SK-N-MC (cell line): ENCODE measurements around the gene FAM114A1.
"Not testable (repeated sequence)": the region's sequence is repeated elsewhere in the genome, so short reads cannot be mapped to it uniquely, and the experiment has no call there.

Experiments
- DNase-seq: peaks from one replicate; pipeline ENCODE4 v3.0.0-alpha.2; 2011; ENCODE audit warnings: low read depth, low spot score
- H3K27ac ChIP-seq: fragments of 200-600 bp; sonication (generic); 2 replicates; pipeline ENCODE4 v1.5.1; 2016; ENCODE audit warnings: mixed run types
- H3K36me3 ChIP-seq: fragments of 200-600 bp; sonication (generic); 2 replicates; pipeline ENCODE4 v1.6.1; 2017; ENCODE audit warnings: antibody characterized with exemption, low read length, mixed read lengths; ENCODE audit not compliant: insufficient read depth
- H3K4me3 ChIP-seq: fragments of 200-600 bp; sonication (generic); 2 replicates; pipeline ENCODE4 v1.5.1; 2016
- H3K9ac ChIP-seq: fragments of 200-600 bp; sonication (generic); 2 replicates; pipeline ENCODE4 v1.8.0; 2017; ENCODE audit warnings: mixed run types, mixed read lengths; ENCODE audit not compliant: insufficient read length
- H3K9me3 ChIP-seq: fragments of 200-600 bp; sonication (generic); 2 replicates; pipeline ENCODE4 v1.6.1; 2017; ENCODE audit warnings: low read depth, mild to moderate bottlenecking, antibody characterized with exemption, low read length, moderate library complexity, mixed read lengths
- EZH2 ChIP-seq: fragments of 200-600 bp; sonication (generic); IDR thresholded peaks from one replicate; pipeline ENCODE4 v1.6.1; 2017; ENCODE audit warnings: antibody characterized with exemption
- FOXP2 ChIP-seq: optimal IDR thresholded peaks from 2 replicates; pipeline ENCODE3; 2011; ENCODE audit warnings: mild to moderate bottlenecking, moderate library complexity; ENCODE audit not compliant: insufficient read depth; ENCODE audit errors: extremely low read length, control extremely low read depth
- POLR2AphosphoS5 ChIP-seq: IDR thresholded peaks from 2 replicates; pipeline ENCODE4 v1.6.1; 2012; ENCODE audit warnings: mild to moderate bottlenecking, low read depth, low read length, borderline replicate concordance

Gene FAM114A1

GRCh38 chr4:38928974-38929373 is 61.4 kb downstream of the FAM114A1 start:
- no peak overlapping the region for H3K9ac ChIP-seq
- no peaks in the 10 kb centered on the region for H3K36me3 ChIP-seq
- TF ChIP-seq FOXP2 (no peak), EZH2 (no peak), POLR2AphosphoS5 (no peak)
- H3K27ac ChIP-seq, result no peak overlapping the region
- DNase-seq, result no peak
- no peaks in the 10 kb centered on the region for H3K9me3 ChIP-seq
- no peak overlapping the region for H3K4me3 ChIP-seq

GRCh38 chr4:38930204-38930603 is 62.6 kb downstream of the FAM114A1 start:
- Histone ChIP-seq H3K27ac (no peak overlapping the region), H3K9ac (no peak overlapping the region), H3K9me3 (no peaks in the 10 kb centered on the region), H3K36me3 (no peaks in the 10 kb centered on the region), H3K4me3 (no peak overlapping the region)
- no peak for TF ChIP-seq FOXP2
- TF ChIP-seq POLR2AphosphoS5, result no peak
- no peak for TF ChIP-seq EZH2
- DNase-seq, result no peak

- TF ChIP-seq EZH2 (no peak), FOXP2 (no peak), POLR2AphosphoS5 (no peak)
- Histone ChIP-seq H3K4me3 (no peak overlapping the region), H3K9ac (no peak overlapping the region), H3K9me3 (no peaks in the 10 kb centered on the region), H3K36me3 (no peaks in the 10 kb centered on the region), H3K27ac (no peak overlapping the region)
- DNase-seq, result no peak
Measured at GRCh38 chr4:38930707-38931106, 63.1 kb downstream of the FAM114A1 start.

GRCh38 chr4:38931125-38931524 is 63.5 kb downstream of the FAM114A1 start:
- no peaks in the 10 kb centered on the region for H3K36me3 ChIP-seq

GRCh38 chr4:38935391-38936073 is 67.9 kb downstream of the FAM114A1 start:
- no peak for TF ChIP-seq POLR2AphosphoS5
- no peak for TF ChIP-seq FOXP2
- no peak for TF ChIP-seq EZH2
- Histone ChIP-seq H3K27ac (no peak overlapping the region), H3K36me3 (no peaks in the 10 kb centered on the region), H3K9ac (no peak overlapping the region), H3K9me3 (no peaks in the 10 kb centered on the region), H3K4me3 (no peak overlapping the region)
- no peak for DNase-seq

More at GRCh38 chr4:38931125-38931524, 63.5 kb downstream of the FAM114A1 start:
- Histone ChIP-seq H3K9me3 (no peaks in the 10 kb centered on the region), H3K27ac (no peak overlapping the region), H3K9ac (no peak overlapping the region), H3K4me3 (no peak overlapping the region)
- no peak for TF ChIP-seq FOXP2
- TF ChIP-seq POLR2AphosphoS5, result no peak
- TF ChIP-seq EZH2, result no peak
- DNase-seq, result no peak

- no peak for DNase-seq
- no peak overlapping the region for H3K9ac ChIP-seq
Measured at GRCh38 chr4:38939165-38939564, 71.6 kb downstream of the FAM114A1 start.

GRCh38 chr4:38940476-38940875 is 72.9 kb downstream of the FAM114A1 start:
- H3K36me3 ChIP-seq, result no peaks in the 10 kb centered on the region

More at GRCh38 chr4:38939165-38939564, 71.6 kb downstream of the FAM114A1 start:
- no peaks in the 10 kb centered on the region for H3K9me3 ChIP-seq
- TF ChIP-seq FOXP2, result no peak
- TF ChIP-seq POLR2AphosphoS5, result no peak
- no peak for TF ChIP-seq EZH2
- no peaks in the 10 kb centered on the region for H3K36me3 ChIP-seq
- H3K4me3 ChIP-seq, result no peak overlapping the region
- no peak overlapping the region for H3K27ac ChIP-seq

GRCh38 chr4:38941906-38942305 is 74.3 kb downstream of the FAM114A1 start:
- DNase-seq, H3K9me3 ChIP-seq, H3K27ac ChIP-seq, H3K36me3 ChIP-seq, H3K4me3 ChIP-seq, H3K9ac ChIP-seq: not testable (repeated sequence)

More at GRCh38 chr4:38940476-38940875, 72.9 kb downstream of the FAM114A1 start:
- TF ChIP-seq FOXP2 (no peak), EZH2 (no peak), POLR2AphosphoS5 (no peak)
- H3K4me3 ChIP-seq, result no peak overlapping the region
- H3K9me3 ChIP-seq, result no peaks in the 10 kb centered on the region
- no peak for DNase-seq
- H3K9ac ChIP-seq, result no peak overlapping the region
- no peak overlapping the region for H3K27ac ChIP-seq

GRCh38 chr4:38943343-38943742 is 75.7 kb downstream of the FAM114A1 start:
- H3K36me3 ChIP-seq, result no peaks in the 10 kb centered on the region
- no peak overlapping the region for H3K27ac ChIP-seq
- no peak for DNase-seq
- H3K4me3 ChIP-seq, result no peak overlapping the region
- no peak overlapping the region for H3K9ac ChIP-seq
- no peak for TF ChIP-seq FOXP2
- no peak for TF ChIP-seq EZH2
- TF ChIP-seq POLR2AphosphoS5, result no peak
- no peaks in the 10 kb centered on the region for H3K9me3 ChIP-seq
